IMR-90 (cell line): ENCODE measurements around the gene GOLGA1. TPM values are rescaled to one million over a fixed set of nuclear protein-coding genes. Genes with fewer than 3 reads are reported as not detected.

ENCODE experiments used
- ATAC-seq: fragments of 200-7000 bp; cut with Tn5 transposase; 2 replicates; pipeline ENCODE4 v1.9.1; 2020; ENCODE audit warnings: low read depth, mild to moderate bottlenecking, moderate library complexity
- BruUV-seq: library from RNA; stranded (reverse); fragments of 400-500 nt; replicated peaks from 2 replicates; lab custom pipeline; 2021; lab: Mats Ljungman, UMichigan
- CTCF ChIA-PET: fragments of 300-600 bp; formaldehyde crosslinking; extraction: SDS; loops from one replicate; lab custom pipeline; 2021; ENCODE audit warnings: antibody characterized with exemption; lab: Yijun Ruan, JAX
- POLR2A ChIA-PET: fragments of 300-600 bp; sonication (Branson Sonifier 250); formaldehyde crosslinking; loops from one replicate; lab custom pipeline; 2022; ENCODE audit warnings: antibody characterized with exemption; ENCODE audit not compliant: unreplicated experiment; lab: Charles Lee
- DNase-seq: peaks from one replicate; pipeline ENCODE4 v3.0.0; 2013
- H2AFZ ChIP-seq: replicated peaks from 2 replicates; pipeline ENCODE3; 2013; ENCODE audit warnings: low read length, mild to moderate bottlenecking; ENCODE audit not compliant: poor library complexity
- H2AK5ac ChIP-seq: 2 replicates; pipeline ENCODE4 v1.6.1; 2013; ENCODE audit warnings: low read depth, low read length, inconsistent platforms
- H2AK9ac ChIP-seq: replicated peaks from 2 replicates; pipeline ENCODE3; 2013; ENCODE audit warnings: mild to moderate bottlenecking, low read depth, low read length, moderate library complexity; ENCODE audit not compliant: poor library complexity
- H2BK120ac ChIP-seq: 2 replicates; pipeline ENCODE4 v1.6.1; 2013; ENCODE audit warnings: low read depth, low read length, inconsistent platforms
- H2BK15ac ChIP-seq: 3 replicates; pipeline ENCODE4 v1.6.1; 2013; ENCODE audit warnings: low read depth, low read length, inconsistent platforms
- H2BK20ac ChIP-seq: 2 replicates; pipeline ENCODE4 v1.6.1; 2013; ENCODE audit warnings: low read depth, mild to moderate bottlenecking, inconsistent platforms, low read length, moderate library complexity
- H2BK5ac ChIP-seq: 2 replicates; pipeline ENCODE4 v1.6.1; 2013; ENCODE audit warnings: mild to moderate bottlenecking, low read depth, low read length, inconsistent platforms; ENCODE audit not compliant: poor library complexity, severe bottlenecking
- H3K14ac ChIP-seq: replicated peaks from 2 replicates; pipeline ENCODE4 v1.6.1; 2013; ENCODE audit warnings: low read depth, low read length, inconsistent platforms
- H3K18ac ChIP-seq: 2 replicates; pipeline ENCODE4 v1.6.1; 2013; ENCODE audit warnings: low read depth, low read length, control low read depth
- H3K23ac ChIP-seq: 2 replicates; pipeline ENCODE4 v1.6.1; 2013; ENCODE audit warnings: low read depth, low read length, inconsistent platforms
- H3K27ac ChIP-seq: 2 replicates; pipeline ENCODE4 v1.5.1; 2013; ENCODE audit warnings: mild to moderate bottlenecking, control low read depth, low read length; ENCODE audit not compliant: insufficient read depth
- H3K27me3 ChIP-seq: 2 replicates; pipeline ENCODE4 v1.6.1; 2013; ENCODE audit warnings: low read length; ENCODE audit not compliant: control insufficient read depth, insufficient read depth
- H3K36me3 ChIP-seq: 2 replicates; pipeline ENCODE4 v1.6.1; 2013; ENCODE audit warnings: low read length, mixed read lengths; ENCODE audit not compliant: control insufficient read depth, insufficient read depth
- H3K4ac ChIP-seq: 2 replicates; pipeline ENCODE4 v1.6.1; 2013; ENCODE audit warnings: low read depth, low read length, inconsistent platforms
- H3K4me1 ChIP-seq: 2 replicates; pipeline ENCODE4 v1.6.1; 2013; ENCODE audit warnings: low read length, mixed read lengths; ENCODE audit not compliant: control insufficient read depth, insufficient read depth
- H3K4me2 ChIP-seq: 2 replicates; pipeline ENCODE4 v1.6.1; 2013; ENCODE audit warnings: low read depth, mild to moderate bottlenecking, control low read depth, low read length, moderate library complexity
- H3K4me3 ChIP-seq: 2 replicates; pipeline ENCODE4 v1.5.1; 2013; ENCODE audit warnings: low read depth, mild to moderate bottlenecking, control low read depth, low read length, moderate library complexity; ENCODE audit not compliant: insufficient read depth
- H3K56ac ChIP-seq: 2 replicates; pipeline ENCODE4 v1.6.1; 2013; ENCODE audit warnings: low read length, inconsistent platforms; ENCODE audit not compliant: insufficient read depth; ENCODE audit errors: extremely low read depth
- H3K79me1 ChIP-seq, 2 experiments: 2 replicates each; pipeline ENCODE4 v1.6.1; 2013; ENCODE audit warnings: low read length in 2 of 2, inconsistent platforms in 1 of 2, low read depth in 1 of 2
- H3K9ac ChIP-seq: 2 replicates; pipeline ENCODE4 v1.6.1; 2013; ENCODE audit warnings: low read depth, low read length, control low read depth
- H3K9me1 ChIP-seq: 2 replicates; pipeline ENCODE4 v1.6.1; 2013; ENCODE audit warnings: low read length, inconsistent platforms; ENCODE audit not compliant: insufficient read depth
- H3K9me3 ChIP-seq: 2 replicates; pipeline ENCODE4 v1.6.1; 2013; ENCODE audit warnings: low read length; ENCODE audit not compliant: control insufficient read depth, insufficient read depth
- H4K20me1 ChIP-seq: 2 replicates; pipeline ENCODE4 v1.6.1; 2013; ENCODE audit warnings: low read length, inconsistent platforms; ENCODE audit not compliant: insufficient read depth
- H4K5ac ChIP-seq: 2 replicates; pipeline ENCODE4 v1.6.1; 2013; ENCODE audit warnings: mild to moderate bottlenecking, low read depth, low read length, control low read depth
- H4K8ac ChIP-seq, 2 experiments: 2 replicates each; pipeline ENCODE4 v1.6.1; 2013; ENCODE audit warnings: low read depth in 2 of 2, low read length in 2 of 2, control low read depth in 1 of 2, inconsistent platforms in 1 of 2
- H4K91ac ChIP-seq: 2 replicates; pipeline ENCODE4 v1.6.1; 2013; ENCODE audit warnings: low read depth, low read length, inconsistent platforms; ENCODE audit not compliant: insufficient read depth
- CEBPB ChIP-seq: IDR thresholded peaks from 2 replicates; pipeline ENCODE4 v1.6.1; 2012; ENCODE audit warnings: low read depth, low read length, improper control_type of control experiment
- RCOR1 ChIP-seq: IDR thresholded peaks from 2 replicates; pipeline ENCODE4 v1.6.1; 2012; ENCODE audit warnings: mild to moderate bottlenecking, low read length, improper control_type of control experiment; ENCODE audit not compliant: insufficient replicate concordance
- WGBS, 2 experiments: methylation state at CpG; one replicate each; pipeline versions ENCODE4 v1.1.5 to v1.1.7; 2013; ENCODE audit warnings: missing lambda C conversion rate in 2 of 2; ENCODE audit not compliant: insufficient read length in 1 of 2; ENCODE audit errors: extremely low coverage in 2 of 2; 5-methylcytosine and 5-hydroxymethylcytosine counted together
- dilution Hi-C: fragments of 300-500 bp; cut with HindIII; formaldehyde crosslinking; loops from one replicate; pipeline ENCODE4 v1.14.3; 2018; ENCODE audit warnings: low sequenced_read_pairs; ENCODE audit not compliant: unreplicated experiment
- in situ Hi-C: fragments of 300-500 bp; cut with MboI; formaldehyde crosslinking; loops from 3 replicates; pipeline ENCODE4 v1.14.3; 2019; ENCODE audit warnings: low sequenced_read_pairs, inconsistent platforms, mixed read lengths
- intact Hi-C: fragments of 100-400 bp; cut with micrococcal nuclease; formaldehyde crosslinking; loops from 2 replicates; pipeline ENCODE4 v1.10.0; 2022
- polyA plus RNA-seq, 3 experiments: library from polyadenylated mRNA; depleted of rRNA; stranded (reverse); fragments of >200 nt; gene quantifications; 2 replicates each; pipeline ENCODE4 v1.2.3, GENCODE V29; 2012; ENCODE audit warnings: low replicate concordance in 1 of 3
- total RNA-seq: library from RNA; depleted of rRNA; stranded (reverse); fragments of >200 nt; gene quantifications from 2 replicates; pipeline ENCODE4 v1.2.3, GENCODE V29; 2012

The GOLGA1 gene
- total and polyA plus RNA-seq, 2 of the 4 experiments (the other 2 are of a cell fraction) = 10.6 to 12.7 TPM

GRCh38 chr9:124954255-124954654 is 13.4 kb upstream of the GOLGA1 start:
- WGBS, 2 experiments = no CpG with 5 or more reads among the region's 1 CpG
- in situ Hi-C loops = no loop called here
- H3K27ac ChIP-seq = no peak overlapping the region
- H3K4me2 ChIP-seq = no peak overlapping the region
- H4K20me1 ChIP-seq = no peaks in the 10 kb centered on the region
- ChIA-PET POLR2A (no interaction called here), CTCF (interaction anchor here (0.6 kb wide), 1 partner anchor 356 kb away, joined by 6 read pairs; no protein-coding TSS in a partner anchor)
- no peaks in the 10 kb centered on the region for H3K9me1 ChIP-seq
- no peak overlapping the region for H2BK5ac ChIP-seq
- intact Hi-C loops = no loop called here
- no peaks in the 10 kb centered on the region; the same call in 1 of the 2 replicates for H3K36me3 ChIP-seq
- H3K23ac ChIP-seq = no peak overlapping the region
- peak; percentile 1 for DNase-seq
- no peak overlapping the region for H2AFZ ChIP-seq
- H2BK15ac ChIP-seq = no peak overlapping the region
- H3K9me3 ChIP-seq = no peaks in the 10 kb centered on the region; the same call in 1 of the 2 replicates
- H2AK9ac ChIP-seq = no peak overlapping the region
- H3K56ac ChIP-seq = no peak overlapping the region
- H3K14ac ChIP-seq = no peak overlapping the region
- no peak overlapping the region for H4K8ac ChIP-seq
- no TSS peak for BruUV-seq
- H3K79me1 ChIP-seq = no peaks in the 10 kb centered on the region
- H3K27me3 ChIP-seq = no peaks in the 10 kb centered on the region
- H3K18ac ChIP-seq = no peak overlapping the region
- H2BK20ac ChIP-seq = no peak overlapping the region
- H2BK120ac ChIP-seq = no peak overlapping the region
- dilution Hi-C loops = no loop called here
- no peak overlapping the region for H2AK5ac ChIP-seq
- H3K9ac ChIP-seq = no peak overlapping the region
- H3K4ac ChIP-seq = no peak overlapping the region
- H4K91ac ChIP-seq = no peak overlapping the region
- ATAC-seq = no peak
- no peak overlapping the region for H3K4me3 ChIP-seq
- no peaks in the 10 kb centered on the region for H3K4me1 ChIP-seq
- TF ChIP-seq CEBPB (peak; percentile 67), RCOR1 (no peak)
- H4K5ac ChIP-seq = no peak overlapping the region
